Stimulated activated CD4-positive, alpha-beta T cell treated with anti-CD3 and anti-CD28 coated beads, Interleukin-4, amount 100 ng/mL, for 4 hours (primary cell): ENCODE data around the gene EEPD1.
"Not testable (repeated sequence)": the region's sequence is repeated elsewhere in the genome, so short reads cannot be mapped to it uniquely, and the experiment has no call there.

ENCODE experiments used
- DNase-seq, 2 experiments: peaks; one replicate each; pipeline ENCODE4 v3.0.0-alpha.2; 2020

Gene EEPD1

DNA sequence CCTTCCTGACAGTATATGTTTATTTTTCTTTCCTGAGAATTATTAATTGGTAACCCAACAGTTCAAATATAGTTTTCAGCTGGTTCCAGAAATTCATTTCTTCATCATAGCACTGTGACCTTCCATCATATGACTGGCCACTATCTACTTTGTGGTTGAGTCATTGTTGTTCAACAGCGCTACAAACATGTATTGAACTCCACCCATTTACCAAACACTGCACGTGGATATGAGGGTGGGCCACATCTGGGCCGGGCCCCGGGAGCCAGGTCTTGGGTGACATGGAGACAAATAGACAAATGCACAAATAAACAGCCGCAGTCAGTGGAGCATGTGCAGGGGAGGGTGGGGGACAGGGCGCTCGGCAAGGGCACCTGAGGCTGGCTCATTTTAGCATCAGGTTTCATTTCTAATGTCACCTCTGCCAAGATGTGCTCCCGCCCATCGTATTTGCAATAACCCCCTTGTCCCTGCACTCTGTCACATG is 24.0 kb upstream of the EEPD1 start:
- DNase-seq = no peak

GRCh38 chr7:36130236-36130945 is 22.7 kb upstream of the EEPD1 start:
- no peak for DNase-seq

GRCh38 chr7:36131026-36131425 is 22.0 kb upstream of the EEPD1 start:
- no peak for DNase-seq

GRCh38 chr7:36131499-36131898 is 21.6 kb upstream of the EEPD1 start:
- no peak for DNase-seq

- no peak for DNase-seq
Measured at GRCh38 chr7:36132012-36132411, 21.0 kb upstream of the EEPD1 start.

DNA sequence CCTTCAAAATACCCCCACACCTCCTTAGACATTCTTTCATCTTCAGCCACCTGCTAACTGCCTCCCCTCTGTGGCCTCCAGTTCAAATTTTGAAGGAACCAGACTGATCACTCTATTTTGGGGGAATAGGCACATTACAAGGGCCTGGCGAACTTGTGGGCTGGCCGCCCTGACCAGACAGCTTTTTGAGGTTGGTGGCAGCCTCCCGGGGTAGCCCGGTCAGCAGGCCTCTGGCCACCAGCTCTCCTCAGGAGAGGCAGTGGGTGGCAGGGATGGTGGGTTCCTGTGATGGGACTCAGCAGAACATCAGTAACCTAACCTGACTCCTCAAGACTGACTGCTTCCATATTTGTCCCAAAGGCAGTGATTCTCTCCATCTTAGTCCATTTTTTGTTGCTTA is 17.4 kb upstream of the EEPD1 start:
- DNase-seq = no peak

- no peak for DNase-seq
Measured at GRCh38 chr7:36137258-36137657, 15.8 kb upstream of the EEPD1 start.

GRCh38 chr7:36137754-36138153 is 15.3 kb upstream of the EEPD1 start:
- no peak for DNase-seq

DNA sequence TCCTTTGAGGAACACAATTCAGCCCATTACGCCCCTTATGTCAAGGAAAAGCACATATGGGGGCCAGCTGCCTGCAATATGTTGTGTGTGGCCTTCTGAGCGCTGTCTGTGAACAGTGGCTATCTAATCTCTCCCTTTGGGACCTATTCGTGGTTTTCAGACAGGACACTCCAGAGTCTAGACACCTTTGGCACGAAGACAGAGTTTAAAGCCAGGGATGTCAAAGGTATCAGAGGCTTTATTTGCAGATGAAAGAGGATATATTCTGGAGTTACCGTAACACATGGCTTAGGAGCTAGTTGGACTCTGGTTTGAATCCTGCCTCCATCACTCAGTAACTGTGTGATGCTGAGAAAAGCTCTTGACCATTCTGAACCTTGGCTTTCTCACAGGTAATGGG is 14.8 kb upstream of the EEPD1 start:
- DNase-seq = no peak

GRCh38 chr7:36141351-36141750 is 11.7 kb upstream of the EEPD1 start:
- DNase-seq = no peak

GRCh38 chr7:36141850-36142249 is 11.2 kb upstream of the EEPD1 start:
- no peak for DNase-seq

DNA sequence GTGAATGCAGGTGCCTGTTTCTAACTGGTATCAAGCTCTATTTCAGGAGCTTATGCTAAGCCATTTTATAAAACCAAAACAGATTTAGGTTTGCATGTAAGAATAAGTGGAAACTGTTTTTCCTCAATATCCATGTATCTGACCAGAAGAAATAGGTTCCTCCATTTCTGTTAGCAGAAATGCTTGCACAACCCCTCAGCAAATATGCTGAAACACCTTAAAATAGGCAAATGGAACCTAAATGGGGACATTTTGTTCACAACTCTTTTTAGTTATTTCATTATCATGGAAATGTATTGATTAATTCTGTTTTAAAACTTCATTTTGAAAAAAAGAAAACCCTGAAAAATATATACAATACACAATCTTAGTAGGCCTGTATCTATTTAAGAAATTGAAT is 8.9 kb upstream of the EEPD1 start:
- no peak for DNase-seq

DNA sequence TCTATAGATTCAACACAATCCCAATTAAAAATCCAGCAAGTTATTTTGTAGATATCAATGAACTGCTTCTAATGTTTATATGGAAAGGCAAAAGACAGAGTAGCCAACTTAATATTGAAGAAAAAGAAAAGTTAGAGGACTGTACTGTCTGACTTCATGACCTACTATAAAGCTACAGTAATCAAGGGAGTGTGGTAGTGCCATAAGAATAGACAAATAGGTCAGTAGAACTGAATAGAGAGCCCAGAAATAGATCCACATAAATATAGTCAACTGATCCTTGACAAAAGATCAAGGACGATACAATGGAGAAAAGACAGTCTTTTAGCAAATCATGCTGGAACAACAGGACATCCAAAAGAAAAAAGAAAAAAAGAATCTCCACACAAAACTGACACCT is 7.4 kb upstream of the EEPD1 start:
- DNase-seq = no peak

DNA sequence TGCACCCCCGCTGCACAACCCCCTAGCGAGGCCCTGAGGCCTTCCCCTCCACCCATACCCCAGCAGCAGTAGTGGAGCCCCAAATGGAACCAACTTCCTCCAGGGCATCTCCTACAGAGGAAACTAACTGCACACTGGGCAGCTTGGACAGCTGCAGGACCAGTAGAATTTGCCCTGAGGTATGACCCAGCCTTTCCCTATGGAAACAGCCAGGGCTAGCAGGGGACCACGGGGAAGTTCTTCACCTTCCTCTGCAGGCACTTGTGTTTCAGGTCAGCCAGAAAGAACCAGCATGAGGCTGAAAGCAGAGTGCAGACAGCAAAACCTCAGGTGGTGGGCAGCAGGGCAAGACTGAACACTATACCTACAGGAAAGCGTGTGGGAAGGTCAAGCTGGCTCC is 5.7 kb upstream of the EEPD1 start:
- DNase-seq = no peak

DNA sequence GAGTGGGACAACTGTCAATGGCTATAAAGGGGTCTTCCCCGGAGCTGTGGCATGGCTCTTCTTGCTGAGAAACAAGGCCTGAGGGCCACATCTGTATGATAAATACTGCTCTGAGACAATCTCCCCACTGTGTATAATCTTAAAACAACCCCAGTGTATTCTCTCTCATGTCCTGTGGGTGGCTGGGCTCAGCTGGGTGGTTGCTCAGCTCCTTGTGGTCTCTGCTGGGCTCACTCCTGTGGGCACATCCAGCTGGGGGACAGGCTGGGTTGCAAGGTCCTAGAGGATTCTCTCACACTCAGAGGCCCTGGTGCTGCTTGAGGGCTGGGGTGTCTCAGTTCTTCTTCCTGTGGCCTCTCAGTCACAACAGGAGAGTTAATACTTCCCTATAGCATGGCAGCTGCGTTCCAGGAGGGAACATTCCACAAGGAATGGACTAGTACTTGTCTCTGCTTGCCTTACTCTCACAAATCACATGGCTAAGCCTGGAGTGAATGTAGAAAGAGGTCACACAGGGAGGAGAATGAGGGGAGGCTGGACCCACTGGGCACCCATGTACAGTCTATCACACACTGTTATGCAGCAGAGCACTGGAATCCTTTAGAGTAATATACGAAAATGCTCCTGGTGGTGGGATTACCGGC is 4.5 kb upstream of the EEPD1 start:
- DNase-seq = no peak

GRCh38 chr7:36149240-36149639 is 3.8 kb upstream of the EEPD1 start:
- DNase-seq = not testable (repeated sequence)

DNA sequence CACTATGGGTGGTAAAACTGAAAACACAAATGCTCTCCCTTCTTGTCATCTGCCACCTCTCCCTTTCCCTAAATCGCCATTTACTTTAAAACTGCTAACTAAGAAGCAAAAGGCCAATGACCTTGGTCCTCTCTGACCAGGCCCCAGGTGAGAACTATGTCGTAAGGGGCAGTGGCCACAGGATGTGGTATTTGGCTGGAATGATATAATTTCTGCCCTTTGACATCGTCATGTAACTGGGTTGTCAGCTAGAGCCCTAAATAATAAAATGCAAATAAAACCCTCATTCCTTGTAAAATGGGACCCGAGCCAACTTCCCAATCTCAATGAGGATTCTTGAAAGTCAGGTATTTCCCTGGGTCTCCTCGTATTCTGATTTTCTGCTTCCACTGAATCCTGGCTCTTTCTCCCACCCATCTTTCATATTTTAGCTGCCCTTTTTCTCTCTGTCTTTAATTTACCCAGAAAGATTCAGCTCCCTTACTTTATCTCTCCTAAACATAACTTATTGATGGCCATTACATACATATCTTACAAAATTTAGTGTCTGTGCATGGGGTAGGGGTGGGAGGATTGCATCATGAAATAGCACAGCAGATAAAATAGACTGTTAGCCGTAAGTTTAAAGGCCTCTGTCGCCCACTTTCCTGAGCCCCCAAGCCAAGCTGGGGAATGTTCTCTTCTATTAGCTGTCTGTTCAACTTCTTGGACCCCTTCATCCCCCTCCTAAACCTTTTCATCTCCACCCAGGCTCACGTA is 3.2 kb upstream of the EEPD1 start:
- DNase-seq = no peak

GRCh38 chr7:36151921-36152755 is 916 bp upstream of the EEPD1 start:
- no peak for DNase-seq

GRCh38 chr7:36153571-36154097 is 580 bp downstream of the EEPD1 start:
- DNase-seq = peak in 1 of 2 experiments; percentile 8

DNA sequence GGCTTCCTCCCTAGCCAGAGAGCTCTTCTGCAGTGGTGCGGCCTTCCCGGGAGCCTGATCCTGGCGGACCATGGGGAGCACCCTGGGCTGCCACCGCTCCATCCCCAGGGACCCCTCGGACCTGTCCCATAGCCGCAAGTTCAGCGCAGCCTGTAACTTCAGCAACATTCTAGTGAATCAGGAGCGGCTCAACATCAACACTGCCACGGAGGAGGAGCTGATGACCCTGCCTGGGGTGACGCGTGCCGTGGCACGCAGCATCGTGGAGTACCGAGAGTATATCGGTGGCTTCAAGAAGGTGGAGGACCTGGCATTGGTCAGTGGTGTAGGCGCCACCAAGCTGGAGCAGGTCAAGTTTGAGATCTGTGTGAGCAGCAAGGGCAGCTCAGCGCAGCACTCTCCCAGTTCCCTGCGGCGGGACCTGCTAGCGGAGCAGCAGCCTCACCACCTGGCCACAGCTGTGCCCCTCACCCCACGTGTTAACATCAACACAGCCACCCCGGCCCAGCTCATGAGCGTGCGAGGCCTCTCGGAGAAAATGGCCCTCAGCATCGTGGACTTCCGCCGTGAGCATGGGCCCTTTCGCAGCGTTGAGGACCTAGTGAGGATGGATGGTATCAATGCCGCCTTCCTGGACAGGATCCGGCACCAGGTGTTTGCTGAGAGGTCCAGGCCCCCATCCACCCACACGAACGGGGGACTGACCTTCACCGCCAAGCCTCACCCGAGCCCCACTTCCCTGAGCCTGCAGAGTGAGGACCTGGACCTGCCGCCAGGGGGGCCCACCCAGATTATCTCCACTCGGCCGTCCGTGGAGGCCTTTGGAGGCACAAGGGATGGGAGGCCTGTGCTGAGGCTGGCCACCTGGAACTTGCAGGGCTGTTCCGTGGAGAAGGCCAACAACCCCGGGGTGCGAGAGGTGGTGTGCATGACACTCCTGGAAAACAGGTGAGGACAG is 1.5 kb downstream of the EEPD1 start:
- DNase-seq = no peak

DNA sequence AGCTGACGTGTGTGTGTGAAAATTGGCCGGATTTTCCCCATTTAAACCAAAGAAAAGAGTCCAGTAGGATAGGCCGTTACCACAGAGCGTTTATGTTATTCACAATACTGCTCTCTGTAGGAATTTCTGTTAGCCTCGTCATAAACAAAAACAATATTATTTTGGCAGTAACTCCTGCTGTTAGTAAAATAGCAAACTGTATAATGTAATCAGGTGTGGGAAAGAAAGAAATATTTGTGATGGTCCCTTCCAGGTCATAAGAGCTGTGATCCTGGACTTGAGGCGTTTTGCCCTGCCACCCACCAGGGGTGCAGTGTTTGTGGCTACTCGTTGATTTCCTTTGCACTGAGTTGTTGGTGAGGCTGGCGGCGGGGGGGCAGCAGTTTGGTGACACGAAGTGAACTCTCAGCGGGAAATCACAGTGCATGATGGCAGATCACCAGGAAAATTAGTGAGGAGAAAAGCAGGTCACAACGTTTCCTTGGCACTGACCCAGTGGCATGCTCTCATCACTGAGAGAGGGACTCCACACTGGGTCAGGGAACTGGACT is 2.8 kb downstream of the EEPD1 start:
- DNase-seq = no peak
